ENCODE measurements around the gene ZKSCAN2.

The ZKSCAN2 gene

DNA sequence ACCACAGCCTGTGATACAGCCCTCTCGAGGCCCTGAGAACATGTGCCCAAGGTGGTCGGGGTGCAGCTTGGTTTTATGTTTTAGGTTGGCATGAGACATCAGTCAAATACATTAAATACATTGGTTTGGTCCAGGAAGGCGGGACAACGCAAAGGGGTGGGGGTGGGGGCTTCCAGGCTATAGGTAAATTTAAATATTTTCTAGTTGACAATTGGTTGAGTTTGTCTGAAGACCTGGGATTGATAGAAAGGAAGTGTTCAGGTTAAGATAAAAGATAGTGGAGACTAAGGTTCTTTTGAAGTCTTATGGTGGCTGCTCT lies 1.2 kb upstream of the ZKSCAN2 start:
- no peaks in the 10 kb centered on the region for H3K27me3 ChIP-seq (replicated peaks in 2 of 5; ENCODE audit: control insufficient read depth in 4 of 5, insufficient read depth in 5 of 5, low read length in 4 of 5)
- POLR2A ChIA-PET = interaction anchor here (1.0 kb wide), 1 partner anchor 9 kb away, joined by 5 read pairs; no protein-coding TSS in a partner anchor
- no peaks in the 10 kb centered on the region for H3K9me3 ChIP-seq (ENCODE audit: control extremely low read depth in 1 of 5, control insufficient read depth in 4 of 5, insufficient read depth in 2 of 5, low read depth in 1 of 5, low read length in 4 of 5)
- H3K4me1 ChIP-seq (ENCODE audit: control extremely low read depth in 1 of 4, control insufficient read depth in 4 of 4, insufficient read depth in 4 of 4, low read length in 3 of 4) = peaks cover 16 to 35% (median 25%) of the 10 kb centered on the region in 4 experiments
- WGBS (ENCODE audit: insufficient coverage) = 40% methylated on average over 3 of the region's 4 CpGs
- H3K36me3 ChIP-seq (ENCODE audit: control insufficient read depth in 4 of 4, insufficient read depth in 4 of 4, low read length in 3 of 4) = peaks cover 0 to 22% (median 17%) of the 10 kb centered on the region in 4 experiments
- peak overlapping the region; percentile 85 to 95 for H3K27ac ChIP-seq (ENCODE audit: insufficient read depth in 1 of 2, low read depth in 1 of 2, low read length in 2 of 2, poor library complexity in 1 of 2, severe bottlenecking in 2 of 2)
- CTCF ChIA-PET = no interaction called here
- DNase-seq = no peak
- H3K4me3 ChIP-seq (ENCODE audit: control insufficient read depth in 1 of 7, extremely low read depth in 1 of 7, insufficient read depth in 4 of 7, low read depth in 2 of 7, low read length in 6 of 7) = peak overlapping the region in 6 of 7 experiments; percentile 53 to 92 (median 81)

DNA sequence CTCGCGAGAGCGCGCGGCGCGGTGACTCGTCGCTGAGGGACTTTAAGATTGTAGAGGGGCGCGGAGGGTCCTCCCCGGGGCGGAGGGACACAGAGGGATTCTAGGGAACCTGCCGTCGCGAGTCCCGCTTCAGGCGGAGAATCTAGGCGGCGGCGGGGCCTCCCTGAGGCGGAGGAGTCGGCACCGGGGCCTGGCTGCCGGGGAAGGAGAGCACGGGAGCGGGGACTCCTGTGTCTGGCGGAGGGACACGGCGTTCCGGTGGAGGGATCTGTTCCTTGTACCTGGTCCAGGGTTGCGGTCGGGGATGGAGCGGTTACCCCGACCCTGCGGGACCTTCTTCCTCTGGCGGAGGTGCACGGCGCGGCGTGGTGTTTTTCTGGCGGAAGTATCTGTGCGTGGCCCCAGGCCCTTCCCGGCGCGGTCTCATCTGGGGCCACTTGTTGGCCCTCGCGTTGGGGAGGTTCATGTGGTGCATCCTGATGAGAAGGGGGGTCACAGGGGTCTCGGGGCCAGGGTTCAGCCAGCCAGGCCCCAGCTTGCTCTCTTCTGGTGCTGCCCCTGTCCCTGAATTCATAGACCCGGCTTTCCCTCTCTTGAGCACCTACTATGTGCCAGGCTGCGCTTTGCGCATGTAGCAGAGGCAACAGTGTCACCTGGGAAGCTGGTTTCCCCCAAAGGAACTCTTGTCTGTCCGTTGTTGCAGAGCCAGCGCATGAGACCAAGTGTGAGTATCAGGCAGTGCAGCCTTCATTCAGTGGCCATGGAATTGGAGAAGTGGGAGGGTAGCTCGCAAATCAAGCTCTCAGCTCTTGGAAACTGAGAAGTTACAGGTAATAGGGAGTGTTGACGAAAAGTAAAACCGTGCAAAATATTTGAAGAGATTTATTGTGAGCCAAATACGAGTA lies 563 bp upstream of the ZKSCAN2 start:
- peak overlapping the region; percentile 49 to 92 (median 81) for H3K4me3 ChIP-seq (ENCODE audit: control insufficient read depth in 1 of 7, extremely low read depth in 1 of 7, insufficient read depth in 4 of 7, low read depth in 2 of 7, low read length in 6 of 7)
- DNase-seq = peak; percentile 95 to 96 (median 96)
- H3K27me3 ChIP-seq (replicated peaks in 2 of 5; ENCODE audit: control insufficient read depth in 4 of 5, insufficient read depth in 5 of 5, low read length in 4 of 5) = no peaks in the 10 kb centered on the region
- under 1% methylated on average over 43 of the region's 58 CpGs for WGBS (ENCODE audit: insufficient coverage)
- H3K36me3 ChIP-seq (ENCODE audit: control insufficient read depth in 4 of 4, insufficient read depth in 4 of 4, low read length in 3 of 4) = peaks cover 2 to 24% (median 19%) of the 10 kb centered on the region in 4 experiments
- H3K9me3 ChIP-seq (ENCODE audit: control extremely low read depth in 1 of 5, control insufficient read depth in 4 of 5, insufficient read depth in 2 of 5, low read depth in 1 of 5, low read length in 4 of 5) = no peaks in the 10 kb centered on the region
- POLR2A ChIA-PET = interaction anchor here (1.0 kb wide), 2 partner anchors 10 to 15 kb away, joined by 3 to 5 read pairs; no protein-coding TSS in a partner anchor
- peak overlapping the region; percentile 85 to 95 for H3K27ac ChIP-seq (ENCODE audit: insufficient read depth in 1 of 2, low read depth in 1 of 2, low read length in 2 of 2, poor library complexity in 1 of 2, severe bottlenecking in 2 of 2)
- CTCF ChIA-PET = no interaction called here
- peaks cover 16 to 35% (median 25%) of the 10 kb centered on the region in 4 experiments for H3K4me1 ChIP-seq (ENCODE audit: control extremely low read depth in 1 of 4, control insufficient read depth in 4 of 4, insufficient read depth in 4 of 4, low read length in 3 of 4)

DNA sequence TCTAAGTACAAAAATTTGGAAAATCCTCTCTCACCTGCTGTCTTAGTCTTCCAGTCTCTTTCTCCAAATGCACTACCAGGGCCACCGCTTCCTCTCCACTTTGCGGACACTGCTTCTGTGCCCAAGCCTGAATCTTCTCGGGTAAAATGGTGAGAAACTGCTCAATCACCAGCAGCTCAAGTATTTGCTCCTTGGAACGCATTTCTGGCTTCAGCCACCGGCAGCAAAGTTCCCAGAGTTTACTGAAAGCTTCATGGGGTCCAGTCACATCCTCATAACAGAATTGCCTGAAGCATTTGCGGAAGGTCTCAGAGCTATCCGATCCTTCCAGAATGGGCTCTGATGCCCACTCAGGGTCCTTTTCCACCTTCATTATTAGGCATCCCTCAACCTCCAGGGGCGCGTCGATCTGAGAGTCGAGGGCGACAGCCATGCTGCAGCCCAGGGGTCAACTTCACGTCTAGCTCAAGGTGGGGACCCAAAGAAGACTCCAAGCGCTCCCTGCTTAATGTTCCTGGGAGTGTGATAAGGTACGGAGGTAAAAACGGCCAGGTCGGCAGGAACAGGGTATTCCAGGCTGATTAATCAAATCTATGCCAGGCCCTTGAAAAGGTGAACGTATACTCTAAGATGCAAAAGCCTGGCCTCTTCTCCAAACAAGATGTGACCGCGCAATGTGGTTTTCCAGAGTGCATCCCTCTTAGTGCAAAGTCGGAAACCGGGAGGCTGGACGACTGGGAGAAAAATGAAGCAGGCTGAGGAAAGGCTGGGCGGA lies 763 bp downstream of the ZKSCAN2 start:
- peak; percentile 34 to 61 (median 56) for DNase-seq
- H3K4me1 ChIP-seq (ENCODE audit: control extremely low read depth in 1 of 4, control insufficient read depth in 4 of 4, insufficient read depth in 4 of 4, low read length in 3 of 4) = peaks cover 16 to 35% (median 25%) of the 10 kb centered on the region in 4 experiments
- peak overlapping the region; percentile 68 to 95 for H3K27ac ChIP-seq (ENCODE audit: insufficient read depth in 1 of 2, low read depth in 1 of 2, low read length in 2 of 2, poor library complexity in 1 of 2, severe bottlenecking in 2 of 2)
- H3K36me3 ChIP-seq (ENCODE audit: control insufficient read depth in 4 of 4, insufficient read depth in 4 of 4, low read length in 3 of 4) = peaks cover 2 to 28% (median 22%) of the 10 kb centered on the region in 4 experiments
- peak overlapping the region; percentile 53 to 92 (median 82) for H3K4me3 ChIP-seq (ENCODE audit: control insufficient read depth in 1 of 7, extremely low read depth in 1 of 7, insufficient read depth in 4 of 7, low read depth in 2 of 7, low read length in 6 of 7)
- WGBS (ENCODE audit: insufficient coverage) = 3% methylated on average over 22 of the region's 24 CpGs
- ChIA-PET CTCF (interaction anchor here (0.5 to 1.6 kb wide), 5 partner anchors 11 to 1525 kb away, joined by 3 to 6 read pairs (median 4); no protein-coding TSS in a partner anchor), POLR2A (interaction anchor here (1.0 kb wide), 1 partner anchor 14 kb away, joined by 3 read pairs; no protein-coding TSS in a partner anchor)
- H3K9me3 ChIP-seq (ENCODE audit: control extremely low read depth in 1 of 5, control insufficient read depth in 4 of 5, insufficient read depth in 2 of 5, low read depth in 1 of 5, low read length in 4 of 5) = no peaks in the 10 kb centered on the region
- no peaks in the 10 kb centered on the region for H3K27me3 ChIP-seq (replicated peaks in 2 of 5; ENCODE audit: control insufficient read depth in 4 of 5, insufficient read depth in 5 of 5, low read length in 4 of 5)

GRCh38 chr16:25253322-25253721 lies 4.3 kb downstream of the ZKSCAN2 start:
- POLR2A ChIA-PET = interaction anchor here (0.6 kb wide), 1 partner anchor 786 kb away, joined by 3 read pairs; no protein-coding TSS in a partner anchor
- 100% methylated on average over 1 of the region's 2 CpGs for WGBS (ENCODE audit: insufficient coverage)
- DNase-seq = no peak
- no peak overlapping the region for H3K27ac ChIP-seq (ENCODE audit: insufficient read depth in 1 of 2, low read depth in 1 of 2, low read length in 2 of 2, poor library complexity in 1 of 2, severe bottlenecking in 2 of 2)
- H3K36me3 ChIP-seq (ENCODE audit: control insufficient read depth in 4 of 4, insufficient read depth in 4 of 4, low read length in 3 of 4) = peaks cover 13 to 43% (median 27%) of the 10 kb centered on the region in 4 experiments
- peaks cover 12 to 20% (median 15%) of the 10 kb centered on the region in 4 experiments for H3K4me1 ChIP-seq (ENCODE audit: control extremely low read depth in 1 of 4, control insufficient read depth in 4 of 4, insufficient read depth in 4 of 4, low read length in 3 of 4)
- CTCF ChIA-PET = interaction anchor here (1.5 kb wide), 1 partner anchor 11 kb away, joined by 3 read pairs; no protein-coding TSS in a partner anchor
- H3K4me3 ChIP-seq (ENCODE audit: control insufficient read depth in 1 of 7, extremely low read depth in 1 of 7, insufficient read depth in 4 of 7, low read depth in 2 of 7, low read length in 6 of 7) = no peak overlapping the region
- no peaks in the 10 kb centered on the region for H3K27me3 ChIP-seq (replicated peaks in 2 of 5; ENCODE audit: control insufficient read depth in 4 of 5, insufficient read depth in 5 of 5, low read length in 4 of 5)
- peaks cover 0 to 2% (median 0%) of the 10 kb centered on the region in 5 experiments for H3K9me3 ChIP-seq (ENCODE audit: control extremely low read depth in 1 of 5, control insufficient read depth in 4 of 5, insufficient read depth in 2 of 5, low read depth in 1 of 5, low read length in 4 of 5)

DNA sequence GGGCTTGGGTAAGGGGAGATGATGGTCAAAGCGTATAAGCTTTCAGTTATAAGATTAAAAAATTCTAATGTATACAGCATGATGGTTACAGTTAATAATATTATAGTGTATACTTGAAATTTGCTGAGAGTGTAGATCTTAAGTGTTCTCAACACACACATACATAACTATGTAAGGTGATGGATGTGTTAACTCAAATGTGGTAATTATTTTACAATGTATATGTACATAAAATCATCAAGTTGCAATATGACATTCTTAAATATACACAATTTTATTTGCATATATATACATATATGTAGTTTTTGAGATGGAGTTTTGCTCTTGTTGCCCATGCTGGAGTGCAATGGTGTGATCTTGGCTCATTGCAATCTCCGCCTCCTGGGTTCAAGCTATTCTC lies 7.2 kb downstream of the ZKSCAN2 start:
- H3K4me1 ChIP-seq (ENCODE audit: control extremely low read depth in 1 of 4, control insufficient read depth in 4 of 4, insufficient read depth in 4 of 4, low read length in 3 of 4) = no peaks in the 10 kb centered on the region
- WGBS (ENCODE audit: insufficient coverage) = no CpG with 5 or more reads among the region's 2 CpGs
- no peak overlapping the region for H3K27ac ChIP-seq (ENCODE audit: insufficient read depth in 1 of 2, low read depth in 1 of 2, low read length in 2 of 2, poor library complexity in 1 of 2, severe bottlenecking in 2 of 2)
- no peaks in the 10 kb centered on the region for H3K27me3 ChIP-seq (replicated peaks in 2 of 5; ENCODE audit: control insufficient read depth in 4 of 5, insufficient read depth in 5 of 5, low read length in 4 of 5)
- H3K4me3 ChIP-seq (ENCODE audit: control insufficient read depth in 1 of 7, extremely low read depth in 1 of 7, insufficient read depth in 4 of 7, low read depth in 2 of 7, low read length in 6 of 7) = no peak overlapping the region
- CTCF ChIA-PET = no interaction called here
- DNase-seq = no peak
- POLR2A ChIA-PET = no interaction called here
- H3K9me3 ChIP-seq (ENCODE audit: control extremely low read depth in 1 of 5, control insufficient read depth in 4 of 5, insufficient read depth in 2 of 5, low read depth in 1 of 5, low read length in 4 of 5) = peaks cover 0 to 4% (median 3%) of the 10 kb centered on the region in 5 experiments
- H3K36me3 ChIP-seq (ENCODE audit: control insufficient read depth in 4 of 4, insufficient read depth in 4 of 4, low read length in 3 of 4) = peaks cover 23 to 62% (median 42%) of the 10 kb centered on the region in 4 experiments

DNA sequence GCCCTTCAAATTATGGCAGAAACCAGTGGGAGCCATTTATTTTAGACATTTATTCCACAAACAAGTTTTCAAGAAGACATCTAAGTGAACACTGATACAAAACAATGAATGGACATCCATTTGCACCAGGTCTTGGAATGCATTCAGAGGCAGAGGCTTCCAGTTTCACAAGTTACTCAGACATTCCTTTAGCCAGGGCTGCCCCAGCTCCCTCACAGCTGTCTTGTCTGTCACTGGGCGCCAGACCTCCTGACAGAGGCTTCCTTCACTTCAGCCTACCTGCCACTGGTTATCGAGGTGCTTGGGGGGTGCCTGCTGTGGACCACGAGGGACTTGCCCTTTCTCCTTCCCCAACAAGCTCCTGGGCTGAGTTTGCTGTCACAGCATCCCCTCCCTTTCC lies 21.7 kb downstream of the ZKSCAN2 start:
- ChIA-PET POLR2A (no interaction called here), CTCF (interaction anchor here (0.8 to 1.7 kb wide), 4 partner anchors 10 to 255 kb away, joined by 3 to 7 read pairs (median 4); no protein-coding TSS in a partner anchor)
- no peak for DNase-seq
- H3K9me3 ChIP-seq (ENCODE audit: control extremely low read depth in 1 of 5, control insufficient read depth in 4 of 5, insufficient read depth in 2 of 5, low read depth in 1 of 5, low read length in 4 of 5) = no peaks in the 10 kb centered on the region
- WGBS (ENCODE audit: insufficient coverage) = 97% methylated on average over 3 of the region's 3 CpGs
- H3K27me3 ChIP-seq (replicated peaks in 2 of 5; ENCODE audit: control insufficient read depth in 4 of 5, insufficient read depth in 5 of 5, low read length in 4 of 5) = no peaks in the 10 kb centered on the region
- no peak overlapping the region for H3K4me3 ChIP-seq (ENCODE audit: control insufficient read depth in 1 of 7, extremely low read depth in 1 of 7, insufficient read depth in 4 of 7, low read depth in 2 of 7, low read length in 6 of 7)
- peaks cover 2 to 17% (median 10%) of the 10 kb centered on the region in 4 experiments for H3K36me3 ChIP-seq (ENCODE audit: control insufficient read depth in 4 of 4, insufficient read depth in 4 of 4, low read length in 3 of 4)
- peaks cover 0 to 8% (median 5%) of the 10 kb centered on the region in 4 experiments for H3K4me1 ChIP-seq (ENCODE audit: control extremely low read depth in 1 of 4, control insufficient read depth in 4 of 4, insufficient read depth in 4 of 4, low read length in 3 of 4)
- H3K27ac ChIP-seq (ENCODE audit: insufficient read depth in 1 of 2, low read depth in 1 of 2, low read length in 2 of 2, poor library complexity in 1 of 2, severe bottlenecking in 2 of 2) = no peak overlapping the region

Data from common myeloid progenitor, CD34-positive (primary cell).